Cerebellar cortex (tissue), 1 donor: ENCODE measurements around the gene OBSL1.

Experiments used
- DNase-seq: peaks from one replicate; pipeline ENCODE4 v3.0.0-alpha.2; 2015; ENCODE audit warnings: low spot score

OBSL1 gene

GRCh38 chr2:219548990-219549389, 22.3 kb downstream of the OBSL1 start:
- DNase-seq, result no peak

- no peak for DNase-seq
Observed at GRCh38 chr2:219547621-219548020, 23.7 kb downstream of the OBSL1 start.

- DNase-seq, result no peak
Observed at GRCh38 chr2:219545943-219546352, 25.4 kb downstream of the OBSL1 start.

GRCh38 chr2:219545295-219545942, 25.9 kb downstream of the OBSL1 start:
- no peak for DNase-seq

GRCh38 chr2:219544567-219544966, 26.8 kb downstream of the OBSL1 start:
- DNase-seq, result no peak

- DNase-seq, result peak; percentile 97
Observed at GRCh38 chr2:219543596-219544358, 27.6 kb downstream of the OBSL1 start, which contains the start of the genes CHPF and TMEM198. Gene CHPF (minus strand): TSS chr2:219543809. CDS start chr2:219543538, 271 bp downstream. Gene TMEM198 (plus strand): TSS chr2:219544028. CDS start chr2:219544728, 700 bp downstream.

- peak; percentile 33 for DNase-seq
Observed at GRCh38 chr2:219542931-219543595, 28.3 kb downstream of the OBSL1 start.

- peak; percentile 81 for DNase-seq
Observed at GRCh38 chr2:219541611-219542180, 29.6 kb downstream of the OBSL1 start.

GRCh38 chr2:219540784-219541504, 30.4 kb downstream of the OBSL1 start:
- DNase-seq, result no peak

GRCh38 chr2:219539926-219540678, 31.2 kb downstream of the OBSL1 start:
- DNase-seq, result no peak

GRCh38 chr2:219538956-219539788, 32.2 kb downstream of the OBSL1 start:
- no peak for DNase-seq

- DNase-seq, result no peak
Observed at GRCh38 chr2:219538504-219538951, 32.8 kb downstream of the OBSL1 start.

GRCh38 chr2:219537657-219538488, 33.5 kb downstream of the OBSL1 start:
- DNase-seq, result no peak

GRCh38 chr2:219536967-219537366, 34.4 kb downstream of the OBSL1 start:
- no peak for DNase-seq

- no peak for DNase-seq
Observed at GRCh38 chr2:219536425-219536824, 34.9 kb downstream of the OBSL1 start.

- peak; percentile 59 for DNase-seq
Observed at GRCh38 chr2:219533930-219534661, 37.2 kb downstream of the OBSL1 start.

- DNase-seq, result no peak
Observed at GRCh38 chr2:219532378-219532649, 39.0 kb downstream of the OBSL1 start.

- DNase-seq, result no peak
Observed at GRCh38 chr2:219531639-219532377, 39.5 kb downstream of the OBSL1 start.
